GM12878 (cell line): ENCODE data around the gene MEGF9. TPM values are rescaled to one million over a fixed set of nuclear protein-coding genes. Genes with fewer than 3 reads are reported as not detected.

ENCODE experiments used
- ATAC-seq: fragments of 200-7000 bp; cut with Tn5 transposase; 3 replicates; pipeline ENCODE4 v1.9.1; 2020; ENCODE audit warnings: mild to moderate bottlenecking, moderate library complexity
- BruUV-seq: library from RNA; stranded (reverse); fragments of 400-500 nt; replicated peaks from 2 replicates; lab custom pipeline; 2021; lab: Mats Ljungman, UMichigan
- CTCF ChIA-PET: fragments of 300-600 bp; sonication (Branson Sonifier 250); formaldehyde crosslinking; extraction: SDS; loops from one replicate; lab custom pipeline; 2021; ENCODE audit warnings: inconsistent platforms; lab: Yijun Ruan, JAX
- POLR2A ChIA-PET: fragments of 350-600 bp; formaldehyde crosslinking; extraction: SDS; loops from one replicate; lab custom pipeline; 2021; ENCODE audit warnings: inconsistent platforms; lab: Charles Lee
- RAD21 ChIA-PET: fragments of 300-600 bp; sonication (Branson Sonifier 250); formaldehyde crosslinking; loops from one replicate; lab custom pipeline; 2023; ENCODE audit warnings: antibody characterized with exemption; ENCODE audit not compliant: unreplicated experiment; lab: Charles Lee
- SMC1A ChIA-PET: fragments of 300-600 bp; sonication (Branson Sonifier 250); formaldehyde crosslinking; loops from one replicate; lab custom pipeline; 2023; ENCODE audit not compliant: unreplicated experiment, uncharacterized antibody; lab: Charles Lee
- DNase-seq: peaks from one replicate; pipeline ENCODE4 v3.0.0-alpha.2; 2011; ENCODE audit warnings: low read depth, low spot score
- FAIRE-seq: peaks from 3 replicates; lab custom pipeline; 2011; peaks lifted over from hg19 to GRCh38; lab: Jason Lieb, UNC
- H2AFZ ChIP-seq: 2 replicates; pipeline ENCODE4 v1.6.0; 2011; ENCODE audit warnings: low read depth, low read length, control low read depth; ENCODE audit not compliant: control insufficient read depth
- H3K27ac ChIP-seq: 2 replicates; pipeline ENCODE4 v1.5.1; 2011; ENCODE audit warnings: control low read depth; ENCODE audit not compliant: control insufficient read depth, insufficient read depth
- H3K27me3 ChIP-seq, 2 experiments: replicated peaks in 1 of 2; 2 replicates each; pipeline versions ENCODE4 v1.6.0 to v1.6.1; 2011; ENCODE audit warnings: low read length in 1 of 2; ENCODE audit not compliant: control insufficient read depth in 2 of 2, insufficient read depth in 2 of 2
- H3K36me3 ChIP-seq, 2 experiments: 2 replicates each; pipeline ENCODE4 v1.5.1; 2011; ENCODE audit warnings: low read length in 1 of 2; ENCODE audit not compliant: control insufficient read depth in 2 of 2, insufficient read depth in 2 of 2
- H3K4me1 ChIP-seq: 2 replicates; pipeline ENCODE4 v1.6.1; 2011; ENCODE audit warnings: mild to moderate bottlenecking, low read length, moderate library complexity, mixed read lengths; ENCODE audit not compliant: control insufficient read depth, insufficient read depth
- H3K4me2 ChIP-seq: 2 replicates; pipeline ENCODE4 v1.6.0; 2011; ENCODE audit warnings: control low read depth; ENCODE audit not compliant: control insufficient read depth, insufficient read depth
- H3K4me3 ChIP-seq: fragments of 200-600 bp; sonication (generic); 2 replicates; pipeline ENCODE4 v1.5.1; 2016
- H3K79me2 ChIP-seq: 2 replicates; pipeline ENCODE4 v1.6.0; 2011; ENCODE audit warnings: low read length; ENCODE audit not compliant: control insufficient read depth, insufficient read depth
- H3K9ac ChIP-seq: 2 replicates; pipeline ENCODE4 v1.8.0; 2011; ENCODE audit warnings: low read length, control low read depth, mixed read lengths; ENCODE audit not compliant: control insufficient read depth, insufficient read depth
- H3K9me3 ChIP-seq: replicated peaks from 3 replicates; pipeline ENCODE4 v1.5.1; 2011; ENCODE audit warnings: mild to moderate bottlenecking, low read length; ENCODE audit not compliant: control insufficient read depth, insufficient read depth
- H4K20me1 ChIP-seq: 2 replicates; pipeline ENCODE4 v1.6.0; 2011; ENCODE audit not compliant: control insufficient read depth, insufficient read depth
- BCL11A ChIP-seq: IDR thresholded peaks from 2 replicates; pipeline ENCODE4 v1.6.1; 2011; ENCODE audit warnings: low read depth, low read length
- HDGF ChIP-seq: fragments of 450-650 bp; IDR thresholded peaks from 2 replicates; pipeline ENCODE4 v1.6.1; 2016; ENCODE audit warnings: antibody characterized with exemption
- JUNB ChIP-seq: IDR thresholded peaks from 2 replicates; pipeline ENCODE4 v1.6.1; 2016; ENCODE audit warnings: antibody characterized with exemption, mild to moderate bottlenecking
- MTA3 ChIP-seq: IDR thresholded peaks from 2 replicates; pipeline ENCODE4 v1.6.1; 2012; ENCODE audit warnings: low read length, inconsistent platforms, borderline replicate concordance
- RFX5 ChIP-seq: IDR thresholded peaks from 2 replicates; pipeline ENCODE4 v1.6.1; 2011; ENCODE audit warnings: low read depth, low read length, improper control_type of control experiment
- ZNF217 ChIP-seq: fragments of 450-650 bp; IDR thresholded peaks from 2 replicates; pipeline ENCODE4 v1.6.1; 2017; ENCODE audit warnings: antibody characterized with exemption, mild to moderate bottlenecking
- WGBS: methylation state at CpG from one replicate; pipeline ENCODE4 v1.1.6; 2016; ENCODE audit warnings: low lambda C conversion rate; ENCODE audit not compliant: insufficient replicate concordance, insufficient coverage; ENCODE audit errors: missing lambda C conversion rate; 5-methylcytosine and 5-hydroxymethylcytosine counted together
- in situ Hi-C: fragments of 300-500 bp; cut with MboI; formaldehyde crosslinking; loops from 9 replicates; pipeline ENCODE4 v1.14.3; 2018; ENCODE audit warnings: mixed read lengths
- intact Hi-C: fragments of 100-400 bp; cut with micrococcal nuclease; formaldehyde crosslinking; loops from one replicate; pipeline ENCODE4 v1.14.2; 2022; ENCODE audit not compliant: unreplicated experiment
- polyA plus RNA-seq, 11 experiments: library from polyadenylated mRNA; depleted of rRNA in 4 of 11; unstranded in 6 of 11; stranded (reverse) in 5 of 11; fragments of >200 nt; fragmentation: Nextera tagmentation in 4 of 11; fragmentation: Illumina TruSeq in 1 of 11; extraction: Ambion mirVana in 4 of 11; extraction: Trizol in 1 of 11; gene quantifications; 1 replicate in 1 of 11; 2 replicates in 10 of 11; pipeline versions ENCODE4 v1.2.1 to v1.2.3, GENCODE V29; 2011 to 2016; ENCODE audit warnings: inconsistent platforms in 2 of 11, missing spikeins in 2 of 11, low read depth in 1 of 11
- total RNA-seq, 4 experiments: library from RNA; depleted of rRNA in 3 of 4; stranded (reverse); fragments of >200 nt in 3 of 4; fragmentation: Illumina TruSeq in 1 of 4; extraction: Trizol in 1 of 4; gene quantifications; 2 replicates each; pipeline versions ENCODE4 v1.2.1 to v1.2.3, GENCODE V29; 2013 to 2021
- TF ChIP-seq, protein P1 (sequence below): fragments of 450-650 bp; IDR thresholded peaks from 2 replicates; pipeline ENCODE4 v1.6.1; 2017; ENCODE audit warnings: mild to moderate bottlenecking, low read depth, inconsistent platforms; ENCODE audit not compliant: poor library complexity, severe bottlenecking
- TF ChIP-seq, protein P2 (sequence below): fragments of 450-650 bp; IDR thresholded peaks from 2 replicates; pipeline ENCODE4 v1.6.1; 2016; ENCODE audit warnings: mild to moderate bottlenecking, moderate library complexity, borderline replicate concordance
- TF ChIP-seq, protein P3 (sequence below): IDR thresholded peaks from 2 replicates; pipeline ENCODE4 v1.6.1; 2012; ENCODE audit warnings: low read depth, low read length, improper control_type of control experiment

The MEGF9 gene
- total and polyA plus RNA-seq, 10 of the 15 experiments (the other 5 are each of a cell fraction or from before 2014, with no cell fraction given) = 0.71 to 5.1 (median 2.6) TPM

DNA sequence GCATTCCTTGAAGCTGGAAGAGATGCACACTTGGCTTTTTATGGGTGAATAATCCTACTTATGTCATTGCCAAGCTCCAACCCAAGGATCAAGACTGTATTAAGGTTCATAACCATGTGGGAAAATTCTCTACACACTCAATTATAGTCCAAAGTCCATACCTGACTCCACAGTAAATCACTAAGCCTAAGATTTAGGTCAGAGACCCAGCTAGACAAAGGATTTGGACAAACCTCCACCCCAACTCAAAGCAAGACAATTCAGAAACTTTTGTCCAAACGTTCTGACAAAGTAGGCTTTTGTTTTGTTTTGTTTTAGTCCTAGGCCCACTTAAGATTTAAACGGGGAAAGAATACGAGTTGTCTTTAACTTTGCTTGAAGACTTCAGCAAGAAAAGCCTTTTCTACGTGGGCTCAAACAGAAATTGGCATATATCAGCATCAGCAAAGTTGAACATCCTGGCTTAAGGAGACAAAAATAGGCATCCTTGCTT lies 1.7 kb downstream of the MEGF9 start:
- TF ChIP-seq MTA3 (no peak), RFX5 (no peak), BCL11A (no peak), ZNF217 (no peak), HDGF (no peak), JUNB (no peak)
- TF ChIP-seq, protein P1, sequence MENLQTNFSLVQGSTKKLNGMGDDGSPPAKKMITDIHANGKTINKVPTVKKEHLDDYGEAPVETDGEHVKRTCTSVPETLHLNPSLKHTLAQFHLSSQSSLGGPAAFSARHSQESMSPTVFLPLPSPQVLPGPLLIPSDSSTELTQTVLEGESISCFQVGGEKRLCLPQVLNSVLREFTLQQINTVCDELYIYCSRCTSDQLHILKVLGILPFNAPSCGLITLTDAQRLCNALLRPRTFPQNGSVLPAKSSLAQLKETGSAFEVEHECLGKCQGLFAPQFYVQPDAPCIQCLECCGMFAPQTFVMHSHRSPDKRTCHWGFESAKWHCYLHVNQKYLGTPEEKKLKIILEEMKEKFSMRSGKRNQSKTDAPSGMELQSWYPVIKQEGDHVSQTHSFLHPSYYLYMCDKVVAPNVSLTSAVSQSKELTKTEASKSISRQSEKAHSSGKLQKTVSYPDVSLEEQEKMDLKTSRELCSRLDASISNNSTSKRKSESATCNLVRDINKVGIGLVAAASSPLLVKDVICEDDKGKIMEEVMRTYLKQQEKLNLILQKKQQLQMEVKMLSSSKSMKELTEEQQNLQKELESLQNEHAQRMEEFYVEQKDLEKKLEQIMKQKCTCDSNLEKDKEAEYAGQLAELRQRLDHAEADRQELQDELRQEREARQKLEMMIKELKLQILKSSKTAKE = no peak
- TF ChIP-seq, protein P2, sequence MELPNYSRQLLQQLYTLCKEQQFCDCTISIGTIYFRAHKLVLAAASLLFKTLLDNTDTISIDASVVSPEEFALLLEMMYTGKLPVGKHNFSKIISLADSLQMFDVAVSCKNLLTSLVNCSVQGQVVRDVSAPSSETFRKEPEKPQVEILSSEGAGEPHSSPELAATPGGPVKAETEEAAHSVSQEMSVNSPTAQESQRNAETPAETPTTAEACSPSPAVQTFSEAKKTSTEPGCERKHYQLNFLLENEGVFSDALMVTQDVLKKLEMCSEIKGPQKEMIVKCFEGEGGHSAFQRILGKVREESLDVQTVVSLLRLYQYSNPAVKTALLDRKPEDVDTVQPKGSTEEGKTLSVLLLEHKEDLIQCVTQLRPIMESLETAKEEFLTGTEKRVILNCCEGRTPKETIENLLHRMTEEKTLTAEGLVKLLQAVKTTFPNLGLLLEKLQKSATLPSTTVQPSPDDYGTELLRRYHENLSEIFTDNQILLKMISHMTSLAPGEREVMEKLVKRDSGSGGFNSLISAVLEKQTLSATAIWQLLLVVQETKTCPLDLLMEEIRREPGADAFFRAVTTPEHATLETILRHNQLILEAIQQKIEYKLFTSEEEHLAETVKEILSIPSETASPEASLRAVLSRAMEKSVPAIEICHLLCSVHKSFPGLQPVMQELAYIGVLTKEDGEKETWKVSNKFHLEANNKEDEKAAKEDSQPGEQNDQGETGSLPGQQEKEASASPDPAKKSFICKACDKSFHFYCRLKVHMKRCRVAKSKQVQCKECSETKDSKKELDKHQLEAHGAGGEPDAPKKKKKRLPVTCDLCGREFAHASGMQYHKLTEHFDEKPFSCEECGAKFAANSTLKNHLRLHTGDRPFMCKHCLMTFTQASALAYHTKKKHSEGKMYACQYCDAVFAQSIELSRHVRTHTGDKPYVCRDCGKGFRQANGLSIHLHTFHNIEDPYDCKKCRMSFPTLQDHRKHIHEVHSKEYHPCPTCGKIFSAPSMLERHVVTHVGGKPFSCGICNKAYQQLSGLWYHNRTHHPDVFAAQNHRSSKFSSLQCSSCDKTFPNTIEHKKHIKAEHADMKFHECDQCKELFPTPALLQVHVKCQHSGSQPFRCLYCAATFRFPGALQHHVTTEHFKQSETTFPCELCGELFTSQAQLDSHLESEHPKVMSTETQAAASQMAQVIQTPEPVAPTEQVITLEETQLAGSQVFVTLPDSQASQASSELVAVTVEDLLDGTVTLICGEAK = no peak
- TF ChIP-seq, protein P3, sequence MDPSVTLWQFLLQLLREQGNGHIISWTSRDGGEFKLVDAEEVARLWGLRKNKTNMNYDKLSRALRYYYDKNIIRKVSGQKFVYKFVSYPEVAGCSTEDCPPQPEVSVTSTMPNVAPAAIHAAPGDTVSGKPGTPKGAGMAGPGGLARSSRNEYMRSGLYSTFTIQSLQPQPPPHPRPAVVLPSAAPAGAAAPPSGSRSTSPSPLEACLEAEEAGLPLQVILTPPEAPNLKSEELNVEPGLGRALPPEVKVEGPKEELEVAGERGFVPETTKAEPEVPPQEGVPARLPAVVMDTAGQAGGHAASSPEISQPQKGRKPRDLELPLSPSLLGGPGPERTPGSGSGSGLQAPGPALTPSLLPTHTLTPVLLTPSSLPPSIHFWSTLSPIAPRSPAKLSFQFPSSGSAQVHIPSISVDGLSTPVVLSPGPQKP = no peak
- POLR2A ChIA-PET = no interaction called here
- H3K4me2 ChIP-seq = peak overlapping the region; percentile 77
- no peaks in the 10 kb centered on the region for H4K20me1 ChIP-seq
- peaks cover 15% of the 10 kb centered on the region for H3K4me1 ChIP-seq
- DNase-seq = no peak
- intact Hi-C loops = loop anchor here (5.0 kb wide), 1 partner anchor 95 kb away; no protein-coding TSS in a partner anchor
- H3K79me2 ChIP-seq = no peaks in the 10 kb centered on the region; the same call in 1 of the 2 replicates
- WGBS = 9% methylated on average over 4 of the region's 4 CpGs
- no peak for FAIRE-seq
- peak overlapping the region; percentile 9; the same call in 1 of the 2 replicates for H3K9ac ChIP-seq
- H3K9me3 ChIP-seq = no peaks in the 10 kb centered on the region
- RAD21 ChIA-PET = no interaction called here
- SMC1A ChIA-PET = interaction anchor here (1.2 kb wide), 1 partner anchor 59 kb away, joined by 3 read pairs; no protein-coding TSS in a partner anchor
- no peak for ATAC-seq
- no peak overlapping the region for H3K27ac ChIP-seq
- CTCF ChIA-PET = interaction anchor here (1.5 kb wide), 1 partner anchor 347 kb away, joined by 3 read pairs; no protein-coding TSS in a partner anchor
- H3K4me3 ChIP-seq = peak overlapping the region; percentile 80; the same call in 1 of the 2 replicates
- H3K27me3 ChIP-seq = no peaks in the 10 kb centered on the region
- in situ Hi-C loops = no loop called here
- peak overlapping the region; percentile 9 for H2AFZ ChIP-seq
- H3K36me3 ChIP-seq = no peaks in the 10 kb centered on the region
- no TSS peak for BruUV-seq
